GM12892 (cell line): ENCODE data around the gene DDX53.

ENCODE experiments used
- POLR2AphosphoS5 ChIP-seq: IDR thresholded peaks from 2 replicates; pipeline ENCODE4 v1.6.1; 2011; ENCODE audit warnings: low read depth, low read length, control low read depth
- TAF1 ChIP-seq: IDR thresholded peaks from 2 replicates; pipeline ENCODE4 v1.6.1; 2011; ENCODE audit warnings: low read depth, mild to moderate bottlenecking, control low read depth, low read length, borderline replicate concordance

DNA sequence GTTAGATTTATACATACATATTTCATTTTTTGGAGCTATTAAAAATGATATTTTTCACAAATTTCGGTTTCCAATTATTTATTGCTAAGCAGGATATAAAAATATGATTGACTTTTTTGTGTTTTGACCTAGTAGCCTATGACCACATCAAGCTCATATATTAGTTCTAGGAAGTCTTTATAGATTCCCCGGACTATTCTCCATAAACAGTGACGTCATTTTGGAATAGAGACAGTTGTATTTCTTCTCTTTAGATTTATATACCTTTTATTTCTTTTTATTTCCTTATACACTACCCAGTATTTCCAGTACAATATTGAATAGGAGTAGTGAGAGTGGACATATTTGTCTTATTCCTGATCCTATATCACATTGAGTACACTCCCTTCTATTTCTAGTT lies 31.8 kb downstream of the DDX53 start:
- TF ChIP-seq TAF1 (no peak), POLR2AphosphoS5 (no peak)
